ENCODE data around the gene OPN1SW.

Gene OPN1SW

GRCh38 chr7:128792471-128793180 lies 17.0 kb upstream of the OPN1SW start:
- no peak for DNase-seq

DNA sequence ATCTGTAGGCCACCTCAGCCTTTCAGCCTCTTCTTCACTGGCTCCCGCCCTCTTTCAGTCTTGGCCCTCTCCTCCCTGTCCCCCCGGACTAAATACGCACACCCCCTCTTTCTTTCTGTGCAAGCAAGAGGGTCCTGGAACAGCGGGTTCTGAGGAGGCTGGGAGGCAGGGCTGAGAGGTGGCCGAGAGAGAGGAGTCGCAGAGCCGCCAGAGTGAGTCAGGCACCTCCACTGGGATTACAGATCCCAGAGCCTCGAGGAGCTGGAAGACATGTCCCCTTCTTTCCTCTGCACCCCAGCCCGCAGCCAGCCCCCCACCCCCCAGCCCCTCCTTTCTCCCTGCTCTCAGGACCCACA lies 16.4 kb upstream of the OPN1SW start:
- peak; percentile 47 for DNase-seq

DNA sequence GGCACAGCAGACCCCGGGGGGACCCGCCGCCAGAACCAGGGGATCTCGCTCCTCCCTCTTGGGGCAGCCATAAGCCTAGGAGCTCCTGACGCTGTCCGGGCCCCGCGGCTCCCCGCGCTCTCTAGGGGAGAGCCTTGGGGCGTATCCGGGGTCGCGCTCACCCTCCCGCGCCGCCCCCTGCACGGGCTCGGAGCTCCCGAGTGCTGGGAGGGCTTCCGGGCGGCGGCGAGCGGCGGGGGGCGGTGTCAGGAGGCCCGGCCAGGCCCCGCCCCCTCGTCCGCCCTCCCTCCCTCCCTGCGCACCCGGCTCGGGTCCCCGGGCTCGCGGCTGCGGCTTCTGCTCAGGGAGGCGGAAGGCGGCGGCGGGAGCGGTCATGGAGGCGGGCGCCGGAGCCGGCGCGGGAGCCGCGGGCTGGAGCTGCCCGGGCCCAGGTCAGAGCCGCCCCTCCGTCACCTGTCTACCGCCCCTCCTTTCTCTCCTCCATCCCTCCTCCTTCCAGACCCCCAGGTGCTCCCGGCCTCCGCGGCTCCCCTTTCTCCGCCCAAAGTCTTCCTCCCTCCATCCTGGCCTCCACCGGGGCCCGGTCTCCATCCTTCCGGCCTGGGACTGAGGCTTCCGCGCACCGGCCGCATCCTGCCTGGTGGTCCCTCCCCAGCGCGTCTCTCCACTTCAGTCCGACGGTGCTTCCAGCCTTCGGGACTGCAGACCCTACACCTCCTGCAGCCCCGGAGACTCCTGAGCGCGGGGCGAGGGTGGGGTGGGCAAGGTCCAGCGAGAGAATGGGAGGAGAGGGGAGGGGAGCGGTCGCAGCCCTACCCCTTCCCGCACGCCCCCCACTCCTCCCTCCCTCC lies 15.8 kb upstream of the OPN1SW start, which contains the start of gene CCDC136:
CCDC136 (plus strand) TSS at position 848 of the 851 bp plus-strand sequence. CDS start 444 bp downstream, outside the sequence.
- peak; percentile 90 for DNase-seq

GRCh38 chr7:128790315-128791041 lies 14.9 kb upstream of the OPN1SW start:
- DNase-seq: no peak

DNA sequence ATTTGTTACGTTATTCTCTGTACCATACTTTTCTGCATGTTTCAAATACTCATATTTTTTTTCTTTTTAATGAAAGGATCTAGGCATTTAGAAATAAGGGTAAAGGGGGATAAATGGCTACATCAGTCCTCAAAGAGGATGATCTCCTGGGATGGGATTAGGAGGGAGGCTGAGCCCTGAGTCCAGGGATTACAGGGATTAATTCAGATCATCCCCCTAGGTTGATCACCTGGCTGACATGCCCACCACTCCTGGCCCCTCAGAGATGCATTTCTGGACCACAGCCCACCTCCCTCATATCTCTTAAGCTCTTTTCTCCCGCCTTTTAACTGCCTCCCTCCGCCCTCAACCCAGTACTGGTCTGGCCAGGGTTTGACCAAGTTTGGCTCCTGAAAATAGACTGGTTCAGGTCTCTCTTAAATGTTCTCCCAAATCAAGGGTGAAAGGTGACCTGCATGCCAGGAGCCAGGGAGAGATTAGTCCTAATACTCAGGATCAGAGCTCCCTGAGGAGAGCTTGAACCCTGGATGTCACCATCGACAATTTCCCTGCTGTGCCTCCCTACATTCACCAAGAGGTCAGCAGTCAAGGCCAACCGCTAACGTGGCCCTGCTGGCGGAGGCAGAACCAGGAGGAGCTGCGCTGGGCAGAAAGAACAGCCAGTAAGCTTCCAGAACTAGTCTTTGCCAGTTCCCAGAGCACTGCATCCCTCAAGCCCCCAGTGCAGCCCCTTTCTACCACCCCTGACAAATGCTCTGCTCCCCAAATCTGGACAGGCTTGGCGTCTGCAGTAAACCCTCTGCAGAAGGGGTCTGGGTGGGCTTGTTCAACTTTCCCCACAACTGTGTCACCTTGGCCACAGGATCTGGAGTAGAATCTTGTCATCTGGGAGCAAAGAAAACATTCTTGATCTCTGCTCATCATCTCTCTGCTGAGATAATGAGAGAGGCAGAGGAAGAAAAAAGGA lies 13.1 kb upstream of the OPN1SW start:
- DNase-seq: no peak

- no peak for DNase-seq
Observed at GRCh38 chr7:128785738-128786137, 10.1 kb upstream of the OPN1SW start.

GRCh38 chr7:128783143-128783861 lies 7.7 kb upstream of the OPN1SW start:
- peak; percentile 85 for DNase-seq

DNA sequence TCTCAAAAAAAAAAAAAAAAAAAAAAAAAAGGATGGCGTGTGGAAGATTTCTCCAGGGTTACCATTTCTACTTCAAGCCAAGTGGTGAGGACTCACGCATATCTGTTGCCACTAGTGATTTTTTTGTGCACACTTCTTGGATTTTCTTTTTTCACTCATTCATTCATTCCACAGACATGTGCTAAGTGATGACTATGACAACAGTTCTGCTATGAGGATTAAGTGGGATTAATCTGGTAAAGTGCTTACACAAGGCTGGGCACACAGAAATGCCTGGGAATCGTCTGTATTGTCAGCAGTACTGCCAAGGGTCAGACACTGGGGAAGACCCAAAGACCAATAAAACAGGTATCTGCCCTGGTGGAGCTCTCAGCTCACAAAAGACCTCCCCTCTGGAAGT lies 6.3 kb upstream of the OPN1SW start:
- DNase-seq: no peak

GRCh38 chr7:128781126-128781525 lies 5.5 kb upstream of the OPN1SW start:
- DNase-seq: no peak

DNA sequence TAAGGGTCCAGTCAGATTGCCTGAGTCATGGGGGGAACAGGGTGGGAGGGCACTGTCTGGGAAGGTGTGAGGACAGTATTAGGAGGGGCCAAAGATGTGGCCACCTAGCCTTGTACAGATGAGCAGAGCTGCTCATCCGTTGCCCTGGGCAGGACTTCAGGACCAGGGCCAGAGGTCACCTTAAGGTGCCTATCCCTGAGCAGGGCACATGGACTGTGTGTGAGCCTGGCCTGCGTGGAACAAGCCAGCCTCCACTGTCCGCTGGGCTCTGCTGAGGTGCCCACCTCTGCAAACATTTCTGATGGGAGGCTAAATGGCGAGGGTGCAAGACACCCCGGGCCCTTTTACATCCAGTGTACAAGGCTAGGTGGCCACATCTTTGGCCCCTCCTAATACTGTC lies 3.4 kb upstream of the OPN1SW start:
- DNase-seq: no peak

GRCh38 chr7:128777156-128778123 lies 1.8 kb upstream of the OPN1SW start:
- DNase-seq: no peak

DNA sequence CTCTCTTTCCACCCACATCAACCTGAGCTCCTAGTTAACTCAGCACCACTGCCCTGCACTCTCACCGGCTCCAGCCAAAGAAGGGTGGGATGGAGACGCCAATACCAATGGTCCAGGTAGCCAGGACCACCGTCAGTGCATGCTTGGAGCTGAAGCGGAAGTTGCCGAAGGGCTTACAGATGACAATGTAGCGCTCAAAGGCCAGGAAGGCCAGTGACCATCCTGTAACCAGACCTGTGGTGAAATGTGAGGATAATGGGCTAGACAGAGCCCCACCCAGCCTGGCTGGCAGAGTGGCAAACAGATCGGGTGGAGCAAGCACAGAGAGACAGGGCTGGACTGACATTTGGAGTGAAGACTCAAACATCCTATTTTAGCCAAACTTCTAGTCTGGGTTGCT lies 673 bp downstream of the OPN1SW start:
- no peak for DNase-seq

DNA sequence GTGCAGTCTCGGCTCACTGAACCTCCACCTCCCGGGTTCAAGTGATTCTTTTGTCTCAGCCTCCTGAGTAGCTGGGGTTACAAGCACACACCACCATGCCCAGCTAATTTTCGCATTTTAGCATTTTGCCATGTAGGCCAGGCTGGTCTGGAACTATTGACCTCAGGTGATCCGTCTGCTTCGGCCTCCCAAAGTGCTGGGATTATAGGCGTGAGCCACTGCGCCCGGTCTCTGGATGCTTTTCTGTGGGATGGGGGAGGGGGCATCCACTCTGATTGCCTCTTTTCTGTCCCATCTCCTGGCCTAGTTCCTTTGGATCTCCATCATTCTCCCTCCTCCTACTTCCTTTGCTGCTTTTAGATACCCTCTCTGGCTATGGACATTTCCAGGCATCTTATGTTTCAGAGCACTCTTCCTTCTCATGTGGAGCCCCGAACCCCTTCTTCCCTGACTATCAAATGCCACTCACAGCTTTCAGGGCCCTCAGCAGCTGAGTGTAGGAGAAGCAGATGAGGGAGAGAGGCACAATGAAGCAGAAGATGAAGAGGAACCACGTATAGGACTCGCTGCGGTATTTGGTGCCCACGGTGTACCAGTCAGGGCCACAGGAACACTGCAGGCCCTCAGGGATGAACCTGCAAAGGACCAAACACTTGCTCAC lies 1.4 kb downstream of the OPN1SW start:
- no peak for DNase-seq

DNA sequence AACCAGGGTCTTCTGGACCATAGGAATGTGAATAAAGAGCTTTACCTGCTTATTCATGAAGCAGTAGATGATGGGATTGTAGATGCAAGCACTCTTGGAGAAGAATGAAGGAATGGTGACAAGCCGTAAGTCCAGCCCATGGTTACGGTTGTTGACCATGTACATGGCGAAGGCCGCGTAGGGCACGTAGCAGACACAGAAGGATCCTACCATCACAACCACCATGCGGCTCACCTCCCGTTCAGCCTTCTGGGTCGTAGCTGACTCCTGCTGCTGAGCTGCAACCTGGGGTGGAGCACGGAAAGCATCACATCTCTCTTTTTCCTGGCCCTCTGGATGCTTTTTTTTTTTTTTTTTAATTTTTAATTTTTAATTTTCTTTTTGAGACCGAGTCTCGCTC lies 2.0 kb downstream of the OPN1SW start:
- no peak for DNase-seq

DNA sequence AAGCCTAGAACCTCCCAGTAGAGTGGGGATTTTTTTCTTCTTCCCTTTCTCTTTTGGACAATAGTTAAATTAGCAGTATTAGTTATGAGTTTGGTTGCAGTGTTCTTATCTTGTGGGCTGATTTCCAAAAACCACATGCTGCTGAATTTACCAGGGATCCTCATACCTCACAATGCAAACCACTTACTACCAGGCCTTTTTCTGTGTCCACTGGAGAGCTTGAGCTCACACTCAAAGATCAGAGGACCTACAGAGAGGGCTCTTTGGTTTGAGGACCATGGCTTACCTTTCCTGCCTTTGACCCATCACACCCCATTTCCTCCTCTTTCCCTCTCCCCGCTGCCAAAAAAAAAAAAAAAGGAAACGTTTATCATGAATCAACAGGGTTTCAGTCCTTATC lies 5.4 kb downstream of the OPN1SW start:
- no peak for DNase-seq

GRCh38 chr7:128767475-128768110 lies 8.0 kb downstream of the OPN1SW start:
- DNase-seq: no peak

- DNase-seq: no peak
Observed at GRCh38 chr7:128763541-128763940, 12.1 kb downstream of the OPN1SW start.

GRCh38 chr7:128759242-128759641 lies 16.4 kb downstream of the OPN1SW start:
- DNase-seq: no peak

DNA sequence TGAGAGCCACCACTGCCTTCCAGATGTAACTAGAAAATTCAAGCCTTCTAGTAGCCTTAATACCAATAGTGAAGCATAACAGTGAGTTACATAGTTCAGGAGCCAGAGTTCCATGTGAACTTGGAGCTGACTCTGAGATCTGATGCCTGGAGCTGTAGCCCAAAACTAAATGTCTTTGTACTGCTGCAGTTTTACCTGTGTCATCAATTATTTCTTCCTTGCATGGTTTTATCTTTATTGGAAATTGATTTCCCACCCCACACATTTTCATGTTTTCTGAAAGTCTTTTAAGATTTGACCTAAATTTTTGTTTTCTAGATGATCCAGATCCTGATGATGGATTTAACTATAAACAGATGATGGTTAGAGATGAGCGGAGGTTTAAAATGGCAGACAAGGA lies 17.0 kb downstream of the OPN1SW start:
- no peak for DNase-seq

All from NCI-H69 (cell line).